ENCODE results near the gene PIK3R1.

DNA sequence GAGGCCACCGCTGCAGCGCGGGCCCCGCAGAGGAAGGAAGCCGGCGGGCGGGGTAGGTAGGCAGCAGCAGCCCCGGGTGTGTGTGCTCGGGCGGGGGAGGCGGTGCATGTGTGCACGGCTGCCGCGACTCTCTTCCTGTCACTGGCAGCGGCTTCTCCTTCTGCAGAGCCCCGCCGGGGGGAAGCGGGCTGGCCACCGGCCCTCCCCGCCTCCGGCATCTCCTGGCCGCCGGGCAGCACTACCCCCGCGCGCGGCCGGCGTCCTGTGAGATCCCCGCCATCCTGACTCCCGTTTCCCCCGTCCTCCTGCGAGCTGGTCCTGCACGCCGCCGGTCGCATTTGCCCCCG is 315 bp downstream of the PIK3R1 start:
- TF ChIP-seq TAF1 (conservative IDR thresholded peaks at IDR 0.05): no peak
- no peak for TF ChIP-seq HNF4G (IDR thresholded peaks at IDR 0.05)
- TF ChIP-seq CTCF (IDR thresholded peaks at IDR 0.05; ENCODE audit: low read depth, low read length, missing input control): no peak
- TF ChIP-seq SP1 (IDR thresholded peaks at IDR 0.05): no peak
- TF ChIP-seq, protein P1, sequence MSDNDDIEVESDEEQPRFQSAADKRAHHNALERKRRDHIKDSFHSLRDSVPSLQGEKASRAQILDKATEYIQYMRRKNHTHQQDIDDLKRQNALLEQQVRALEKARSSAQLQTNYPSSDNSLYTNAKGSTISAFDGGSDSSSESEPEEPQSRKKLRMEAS (IDR thresholded peaks at IDR 0.05): no peak
- TF ChIP-seq RAD21 (IDR thresholded peaks at IDR 0.05): no peak
- TF ChIP-seq REST (IDR thresholded peaks at IDR 0.05): no peak
- TF ChIP-seq, protein P2, sequence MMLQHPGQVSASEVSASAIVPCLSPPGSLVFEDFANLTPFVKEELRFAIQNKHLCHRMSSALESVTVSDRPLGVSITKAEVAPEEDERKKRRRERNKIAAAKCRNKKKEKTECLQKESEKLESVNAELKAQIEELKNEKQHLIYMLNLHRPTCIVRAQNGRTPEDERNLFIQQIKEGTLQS (IDR thresholded peaks at IDR 0.05): no peak
- TF ChIP-seq, protein P3, sequence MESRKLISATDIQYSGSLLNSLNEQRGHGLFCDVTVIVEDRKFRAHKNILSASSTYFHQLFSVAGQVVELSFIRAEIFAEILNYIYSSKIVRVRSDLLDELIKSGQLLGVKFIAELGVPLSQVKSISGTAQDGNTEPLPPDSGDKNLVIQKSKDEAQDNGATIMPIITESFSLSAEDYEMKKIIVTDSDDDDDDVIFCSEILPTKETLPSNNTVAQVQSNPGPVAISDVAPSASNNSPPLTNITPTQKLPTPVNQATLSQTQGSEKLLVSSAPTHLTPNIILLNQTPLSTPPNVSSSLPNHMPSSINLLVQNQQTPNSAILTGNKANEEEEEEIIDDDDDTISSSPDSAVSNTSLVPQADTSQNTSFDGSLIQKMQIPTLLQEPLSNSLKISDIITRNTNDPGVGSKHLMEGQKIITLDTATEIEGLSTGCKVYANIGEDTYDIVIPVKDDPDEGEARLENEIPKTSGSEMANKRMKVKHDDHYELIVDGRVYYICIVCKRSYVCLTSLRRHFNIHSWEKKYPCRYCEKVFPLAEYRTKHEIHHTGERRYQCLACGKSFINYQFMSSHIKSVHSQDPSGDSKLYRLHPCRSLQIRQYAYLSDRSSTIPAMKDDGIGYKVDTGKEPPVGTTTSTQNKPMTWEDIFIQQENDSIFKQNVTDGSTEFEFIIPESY (IDR thresholded peaks at IDR 0.05): no peak
- no peak for TF ChIP-seq EGR1 (IDR thresholded peaks at IDR 0.05; ENCODE audit: low read depth in 2 of 2)
